H9 (cell line): ENCODE data around the gene PAH. TPM values are rescaled to one million over a fixed set of nuclear protein-coding genes. Genes with fewer than 3 reads are reported as not detected.

Source experiments
- DNase-seq: peaks from one replicate; pipeline ENCODE4 v3.0.0-alpha.2; 2017
- H2AFZ ChIP-seq: one replicate; pipeline ENCODE4 v1.6.1; 2013; ENCODE audit warnings: mild to moderate bottlenecking, low read length, control low read depth, moderate library complexity
- H2AK5ac ChIP-seq: 2 replicates; pipeline ENCODE4 v1.6.1; 2013; ENCODE audit warnings: low read length, control low read depth, mixed read lengths; ENCODE audit not compliant: insufficient read length
- H2BK120ac ChIP-seq: one replicate; pipeline ENCODE4 v1.6.1; 2013; ENCODE audit warnings: low read depth, mild to moderate bottlenecking, low read length, control low read depth, inconsistent platforms; ENCODE audit not compliant: poor library complexity, severe bottlenecking
- H2BK12ac ChIP-seq: 2 replicates; pipeline ENCODE4 v1.6.1; 2013; ENCODE audit warnings: low read length, control low read depth, mixed read lengths, low read depth; ENCODE audit not compliant: insufficient read length
- H2BK15ac ChIP-seq: 2 replicates; pipeline ENCODE4 v1.6.1; 2013; ENCODE audit warnings: low read depth, low read length, control low read depth
- H2BK20ac ChIP-seq: one replicate; pipeline ENCODE4 v1.6.1; 2013; ENCODE audit warnings: low read depth, mild to moderate bottlenecking, low read length, control low read depth, inconsistent platforms; ENCODE audit not compliant: poor library complexity, severe bottlenecking
- H2BK5ac ChIP-seq: 2 replicates; pipeline ENCODE4 v1.6.1; 2013; ENCODE audit warnings: low read length, control low read depth, mixed read lengths; ENCODE audit not compliant: insufficient read length
- H3K14ac ChIP-seq: 2 replicates; pipeline ENCODE4 v1.6.1; 2013; ENCODE audit warnings: low read length, control low read depth; ENCODE audit not compliant: insufficient read depth
- H3K18ac ChIP-seq: 2 replicates; pipeline ENCODE4 v1.6.1; 2013; ENCODE audit warnings: low read depth, mild to moderate bottlenecking, mixed read lengths, low read length, control low read depth; ENCODE audit not compliant: insufficient read length
- H3K23ac ChIP-seq: 2 replicates; pipeline ENCODE4 v1.6.1; 2013; ENCODE audit warnings: low read length, control low read depth, mixed read lengths, low read depth; ENCODE audit not compliant: insufficient read length
- H3K23me2 ChIP-seq: 2 replicates; pipeline ENCODE4 v1.6.1; 2013; ENCODE audit warnings: low read depth, mild to moderate bottlenecking, mixed read lengths, low read length, control low read depth; ENCODE audit not compliant: insufficient read length, poor library complexity, severe bottlenecking
- H3K27ac ChIP-seq: 2 replicates; pipeline ENCODE4 v1.5.1; 2013; ENCODE audit warnings: low read length, control low read depth, mixed read lengths, low read depth; ENCODE audit not compliant: insufficient read length
- H3K27me3 ChIP-seq: 2 replicates; pipeline ENCODE4 v1.6.1; 2013; ENCODE audit warnings: low read length, control low read depth, inconsistent platforms; ENCODE audit not compliant: insufficient read depth
- H3K4ac ChIP-seq: 2 replicates; pipeline ENCODE4 v1.6.1; 2013; ENCODE audit warnings: low read depth, mild to moderate bottlenecking, control low read depth, inconsistent platforms, low read length, moderate library complexity
- H3K4me1 ChIP-seq: 2 replicates; pipeline ENCODE4 v1.6.1; 2013; ENCODE audit warnings: low read length, control low read depth, inconsistent platforms; ENCODE audit not compliant: insufficient read depth
- H3K4me2 ChIP-seq: 2 replicates; pipeline ENCODE4 v1.6.1; 2013; ENCODE audit warnings: low read length, control low read depth, mixed read lengths; ENCODE audit not compliant: insufficient read length, insufficient read depth
- H3K56ac ChIP-seq: 2 replicates; pipeline ENCODE4 v1.6.1; 2013; ENCODE audit warnings: low read depth, mild to moderate bottlenecking, mixed read lengths, low read length, control low read depth; ENCODE audit not compliant: insufficient read length
- H3K79me1 ChIP-seq: 2 replicates; pipeline ENCODE4 v1.6.1; 2013; ENCODE audit warnings: low read depth, mild to moderate bottlenecking, moderate library complexity, low read length, control low read depth, inconsistent platforms; ENCODE audit not compliant: insufficient read depth, poor library complexity, severe bottlenecking
- H3K79me2 ChIP-seq: 2 replicates; pipeline ENCODE4 v1.6.1; 2013; ENCODE audit warnings: low read length, control low read depth, inconsistent platforms; ENCODE audit not compliant: insufficient read depth
- H3K9ac ChIP-seq: 2 replicates; pipeline ENCODE4 v1.6.1; 2013; ENCODE audit warnings: low read length, control low read depth, mixed read lengths; ENCODE audit not compliant: insufficient read length; ENCODE audit errors: extremely low read depth
- H3K9me3 ChIP-seq: one replicate; pipeline ENCODE4 v1.6.1; 2013; ENCODE audit warnings: low read depth, low read length, inconsistent platforms; ENCODE audit not compliant: control insufficient read depth
- H3T11ph ChIP-seq: one replicate; pipeline ENCODE4 v1.6.1; 2013; ENCODE audit warnings: mild to moderate bottlenecking, low read length, control low read depth, inconsistent platforms
- H4K20me1 ChIP-seq: one replicate; pipeline ENCODE4 v1.6.1; 2013; ENCODE audit not compliant: control insufficient read depth, insufficient read length, insufficient read depth
- H4K5ac ChIP-seq: 2 replicates; pipeline ENCODE4 v1.6.1; 2013; ENCODE audit warnings: low read depth, mild to moderate bottlenecking, mixed read lengths, low read length, control low read depth; ENCODE audit not compliant: insufficient read length
- H4K8ac ChIP-seq: replicated peaks from 2 replicates; pipeline ENCODE4 v1.6.1; 2013; ENCODE audit warnings: low read length, control low read depth, mixed read lengths, low read depth; ENCODE audit not compliant: insufficient read length
- H4K91ac ChIP-seq: 2 replicates; pipeline ENCODE4 v1.6.1; 2013; ENCODE audit warnings: low read depth, mild to moderate bottlenecking, moderate library complexity, mixed read lengths, low read length, control low read depth; ENCODE audit not compliant: insufficient read length
- H3K27ac Mint-ChIP-seq, 3 experiments: 2 replicates in 2 of 3; 3 replicates in 1 of 3; pipeline ENCODE4 v1.8.0; 2020 to 2021; ENCODE audit warnings: mixed read lengths in 3 of 3, mild to moderate bottlenecking in 1 of 3, moderate library complexity in 1 of 3
- H3K27me3 Mint-ChIP-seq: 2 replicates; pipeline ENCODE4 v1.8.0; 2021; ENCODE audit warnings: low read depth, mild to moderate bottlenecking, moderate library complexity, mixed read lengths
- H3K36me3 Mint-ChIP-seq, 3 experiments: 2 replicates in 2 of 3; 3 replicates in 1 of 3; pipeline ENCODE4 v1.8.0; 2020 to 2021; ENCODE audit warnings: low read depth in 3 of 3, mixed read lengths in 3 of 3; ENCODE audit not compliant: insufficient read depth in 1 of 3
- H3K4me1 Mint-ChIP-seq, 2 experiments: 2 replicates each; pipeline ENCODE4 v1.8.0; 2020; ENCODE audit warnings: mixed read lengths in 2 of 2
- H3K4me3 Mint-ChIP-seq, 2 experiments: 2 replicates in 1 of 2; 3 replicates in 1 of 2; pipeline ENCODE4 v1.8.0; 2020 to 2021; ENCODE audit warnings: mild to moderate bottlenecking in 2 of 2, mixed read lengths in 2 of 2, moderate library complexity in 1 of 2
- H3K9me3 Mint-ChIP-seq, 2 experiments: 2 replicates in 1 of 2; 3 replicates in 1 of 2; pipeline ENCODE4 v1.8.0; 2020; ENCODE audit warnings: mild to moderate bottlenecking in 2 of 2, mixed read lengths in 2 of 2, moderate library complexity in 1 of 2
- WGBS: extraction: QIAGEN DNeasy Blood & Tissue Kit; methylation state at CpG from one replicate; pipeline ENCODE4 v1.1.7; 2013; ENCODE audit warnings: missing lambda C conversion rate, low lambda C conversion rate, mixed read lengths; ENCODE audit not compliant: insufficient read length; ENCODE audit errors: extremely low coverage; 5-methylcytosine and 5-hydroxymethylcytosine counted together
- total RNA-seq: library from RNA; stranded (reverse); gene quantifications from 2 replicates; pipeline ENCODE4 v1.2.1, GENCODE V29; 2021
- TF ChIP-seq, protein P1 (sequence below): fragments of 200-600 bp; sonication (generic); conservative IDR thresholded peaks from 3 replicates; pipeline ENCODE4 v1.8.0; 2021; ENCODE audit warnings: antibody characterized with exemption, mild to moderate bottlenecking

The PAH gene
- total RNA-seq, 1 experiment from 2014 or later, result 6.1 TPM

DNA sequence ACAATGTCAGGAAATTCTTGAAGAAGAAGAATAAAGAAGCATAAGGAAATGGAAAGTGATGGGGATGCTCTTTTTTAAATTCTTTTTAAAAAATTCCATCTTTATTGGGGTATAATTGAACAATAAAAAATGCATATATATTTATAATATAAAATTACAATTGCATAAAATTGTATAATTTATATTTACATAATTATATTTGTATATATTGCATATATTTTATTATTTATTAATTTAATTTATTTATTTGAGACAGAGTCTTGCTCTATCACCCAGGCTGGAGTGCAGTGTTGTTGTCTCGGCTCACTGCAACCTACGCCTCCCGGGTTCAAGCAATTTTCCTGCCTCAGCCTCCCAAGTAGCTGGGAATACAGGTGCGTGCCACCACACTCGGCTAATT lies 36.3 kb downstream of the PAH start:
- no CpG with 5 or more reads among the region's 5 CpGs for WGBS
- H3K9me3 Mint-ChIP-seq, result no peaks in the 10 kb centered on the region; a peak in 1 of 5 replicates
- TF ChIP-seq, protein P1, sequence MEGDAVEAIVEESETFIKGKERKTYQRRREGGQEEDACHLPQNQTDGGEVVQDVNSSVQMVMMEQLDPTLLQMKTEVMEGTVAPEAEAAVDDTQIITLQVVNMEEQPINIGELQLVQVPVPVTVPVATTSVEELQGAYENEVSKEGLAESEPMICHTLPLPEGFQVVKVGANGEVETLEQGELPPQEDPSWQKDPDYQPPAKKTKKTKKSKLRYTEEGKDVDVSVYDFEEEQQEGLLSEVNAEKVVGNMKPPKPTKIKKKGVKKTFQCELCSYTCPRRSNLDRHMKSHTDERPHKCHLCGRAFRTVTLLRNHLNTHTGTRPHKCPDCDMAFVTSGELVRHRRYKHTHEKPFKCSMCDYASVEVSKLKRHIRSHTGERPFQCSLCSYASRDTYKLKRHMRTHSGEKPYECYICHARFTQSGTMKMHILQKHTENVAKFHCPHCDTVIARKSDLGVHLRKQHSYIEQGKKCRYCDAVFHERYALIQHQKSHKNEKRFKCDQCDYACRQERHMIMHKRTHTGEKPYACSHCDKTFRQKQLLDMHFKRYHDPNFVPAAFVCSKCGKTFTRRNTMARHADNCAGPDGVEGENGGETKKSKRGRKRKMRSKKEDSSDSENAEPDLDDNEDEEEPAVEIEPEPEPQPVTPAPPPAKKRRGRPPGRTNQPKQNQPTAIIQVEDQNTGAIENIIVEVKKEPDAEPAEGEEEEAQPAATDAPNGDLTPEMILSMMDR, result no peak

More for the DNA sequence above, 36.3 kb downstream of the PAH start:
- Mint-ChIP-seq H3K4me3 (no peak overlapping the region), H3K36me3 (no peaks in the 10 kb centered on the region), H3K27me3 (peaks cover 1% of the 10 kb centered on the region), H3K4me1 (peaks cover 5 to 7% of the 10 kb centered on the region in 2 experiments; a peak in 3 of 4 replicates), H3K27ac (no peak overlapping the region)
- no peaks in the 10 kb centered on the region for H3K23me2 ChIP-seq
- no peaks in the 10 kb centered on the region for H3K79me2 ChIP-seq
- no peak overlapping the region for H3K14ac ChIP-seq
- H3K4me1 ChIP-seq, result no peaks in the 10 kb centered on the region
- no peak overlapping the region for H3K9ac ChIP-seq
- H3K4ac ChIP-seq, result no peak overlapping the region
- no peaks in the 10 kb centered on the region for H3K79me1 ChIP-seq
- no peak overlapping the region for H2AFZ ChIP-seq
- H2BK12ac ChIP-seq, result no peak overlapping the region
- H4K8ac ChIP-seq, result no peak overlapping the region
- no peak overlapping the region for H3K27ac ChIP-seq
- H2BK120ac ChIP-seq, result no peak overlapping the region
- H3K4me2 ChIP-seq, result no peak overlapping the region
- H2BK5ac ChIP-seq, result no peak overlapping the region
- H3T11ph ChIP-seq, result no peak overlapping the region
- H4K91ac ChIP-seq, result no peak overlapping the region
- no peak overlapping the region for H3K23ac ChIP-seq
- no peaks in the 10 kb centered on the region for H3K9me3 ChIP-seq
- no peak overlapping the region for H3K18ac ChIP-seq
- no peak overlapping the region for H2AK5ac ChIP-seq
- no peak overlapping the region for H2BK20ac ChIP-seq
- no peak overlapping the region for H2BK15ac ChIP-seq
- no peak for DNase-seq
- H3K27me3 ChIP-seq, result no peaks in the 10 kb centered on the region
- H3K56ac ChIP-seq, result no peak overlapping the region
- H4K5ac ChIP-seq, result no peak overlapping the region
- H4K20me1 ChIP-seq, result no peaks in the 10 kb centered on the region
